NCI-H2196 (cell line): ENCODE results near the gene RALGAPB.
A peak's percentile ranks its signal among the peaks of the same experiment; 100 is the strongest.
"Not testable (repeated sequence)": the region's sequence is repeated elsewhere in the genome, so short reads cannot be mapped to it uniquely, and the experiment has no call there.

Source experiments
- DNase-seq: peaks from one replicate; lab custom pipeline; 2025; ENCODE audit not compliant: unreplicated experiment; lab: John Stamatoyannopoulos, UW

The RALGAPB gene

GRCh38 chr20:38581013-38581412 is 108.4 kb downstream of the RALGAPB start, which contains the start of gene ADIG:
TSS of gene ADIG (plus strand) at chr20:38581197. CDS start at chr20:38581251, 54 bp downstream.
- DNase-seq = no peak

- DNase-seq = no peak
Measured at GRCh38 chr20:38581830-38582358, 109.3 kb downstream of the RALGAPB start.

- no peak for DNase-seq
Measured at GRCh38 chr20:38583306-38583705, 110.7 kb downstream of the RALGAPB start.

GRCh38 chr20:38584099-38584763 is 111.6 kb downstream of the RALGAPB start:
- DNase-seq = no peak

- no peak for DNase-seq
Measured at GRCh38 chr20:38585404-38586180, 112.9 kb downstream of the RALGAPB start.

GRCh38 chr20:38586181-38586525 is 113.5 kb downstream of the RALGAPB start:
- DNase-seq = no peak

GRCh38 chr20:38588303-38588702 is 115.7 kb downstream of the RALGAPB start:
- no peak for DNase-seq

GRCh38 chr20:38589351-38589750 is 116.7 kb downstream of the RALGAPB start:
- no peak for DNase-seq

GRCh38 chr20:38589967-38590675 is 117.5 kb downstream of the RALGAPB start:
- DNase-seq = no peak

- DNase-seq = no peak
Measured at GRCh38 chr20:38590676-38591473, 118.2 kb downstream of the RALGAPB start.

- no peak for DNase-seq
Measured at GRCh38 chr20:38591474-38592410, 119.1 kb downstream of the RALGAPB start.

GRCh38 chr20:38592411-38592790 is 119.8 kb downstream of the RALGAPB start:
- not testable (repeated sequence) for DNase-seq

- DNase-seq = not testable (repeated sequence)
Measured at GRCh38 chr20:38594281-38594680, 121.6 kb downstream of the RALGAPB start.

- DNase-seq = not testable (repeated sequence)
Measured at GRCh38 chr20:38595886-38596285, 123.2 kb downstream of the RALGAPB start.

GRCh38 chr20:38599410-38599882 is 126.8 kb downstream of the RALGAPB start:
- peak; percentile 67 for DNase-seq

- no peak for DNase-seq
Measured at GRCh38 chr20:38600057-38600456, 127.4 kb downstream of the RALGAPB start.

- no peak for DNase-seq
Measured at GRCh38 chr20:38601216-38602184, 128.9 kb downstream of the RALGAPB start, which contains the start of gene ARHGAP40. TSS of gene ARHGAP40 (plus strand) at chr20:38601809.

GRCh38 chr20:38602185-38602581 is 129.5 kb downstream of the RALGAPB start:
- DNase-seq = no peak
